HEK293 (cell line): Measurements from ENCODE around the gene GPX4.

Experiments
- CTCF ChIA-PET: fragments of 350-600 bp; formaldehyde crosslinking; extraction: SDS; loops from one replicate; lab custom pipeline; 2021; ENCODE audit warnings: antibody characterized with exemption; lab: Yijun Ruan, JAX
- POLR2A ChIA-PET: fragments of 300-600 bp; formaldehyde crosslinking; extraction: SDS; loops from one replicate; lab custom pipeline; 2020; ENCODE audit warnings: antibody characterized with exemption, inconsistent platforms; lab: Yijun Ruan, JAX
- H3K27ac ChIP-seq: fragments of 200-500 bp; sonication (Bioruptor generic); 2 replicates; pipeline ENCODE4 v1.5.1; 2014; ENCODE audit warnings: low read depth, low read length, control low read depth, inconsistent platforms; ENCODE audit errors: extremely low read depth
- H3K36me3 ChIP-seq, 2 experiments: fragments of 200-500 bp in 1 of 2; sonication (Bioruptor generic) in 1 of 2; 1 replicate in 1 of 2; 2 replicates in 1 of 2; pipeline ENCODE4 v1.5.1; 2014 to 2017; ENCODE audit warnings: inconsistent platforms in 2 of 2, low read length in 2 of 2; ENCODE audit not compliant: control insufficient read depth in 2 of 2, insufficient read depth in 1 of 2
- H3K4me1 ChIP-seq: fragments of 200-500 bp; sonication (Bioruptor generic); 2 replicates; pipeline ENCODE4 v1.5.1; 2014; ENCODE audit warnings: mild to moderate bottlenecking, low read length, inconsistent platforms; ENCODE audit not compliant: control insufficient read depth, insufficient read depth
- H3K4me3 ChIP-seq: 2 replicates; pipeline ENCODE4 v1.5.1; 2011; ENCODE audit warnings: low read depth, mild to moderate bottlenecking, control low read depth, low read length, moderate library complexity
- H3K9me3 ChIP-seq: fragments of 200-500 bp; sonication (Bioruptor generic); 2 replicates; pipeline ENCODE4 v1.5.1; 2014; ENCODE audit warnings: low read depth, low read length, inconsistent platforms; ENCODE audit not compliant: control insufficient read depth, insufficient read depth
- INSM2 ChIP-seq: fragments of 450-650 bp; formaldehyde crosslinking; IDR thresholded peaks from 2 replicates; pipeline ENCODE4 v1.5.1; 2016; ENCODE audit warnings: missing biosample characterization, missing genetic modification characterization
- KLF1 ChIP-seq: fragments of 450-650 bp; formaldehyde crosslinking; IDR thresholded peaks from 2 replicates; pipeline ENCODE4 v1.5.1; 2016; ENCODE audit warnings: missing biosample characterization, missing genetic modification characterization
- PATZ1 ChIP-seq: fragments of 450-650 bp; formaldehyde crosslinking; IDR thresholded peaks from 2 replicates; pipeline ENCODE4 v1.5.1; 2016; ENCODE audit warnings: missing biosample characterization, missing genetic modification characterization
- SALL2 ChIP-seq: fragments of 450-650 bp; formaldehyde crosslinking; IDR thresholded peaks from 2 replicates; pipeline ENCODE4 v1.5.0; 2017; ENCODE audit warnings: missing biosample characterization, mild to moderate bottlenecking, missing genetic modification characterization, borderline replicate concordance
- SCRT2 ChIP-seq: fragments of 450-650 bp; formaldehyde crosslinking; IDR thresholded peaks from 2 replicates; pipeline ENCODE4 v1.5.1; 2016; ENCODE audit warnings: missing biosample characterization, missing genetic modification characterization
- TSHZ1 ChIP-seq: fragments of 450-650 bp; formaldehyde crosslinking; IDR thresholded peaks from 2 replicates; pipeline ENCODE4 v1.5.1; 2016; ENCODE audit warnings: missing biosample characterization, missing genetic modification characterization, borderline replicate concordance
- ZIC2 ChIP-seq: fragments of 450-650 bp; formaldehyde crosslinking; IDR thresholded peaks from 2 replicates; pipeline ENCODE4 v1.5.1; 2016; ENCODE audit warnings: missing biosample characterization, missing genetic modification characterization
- ZNF140 ChIP-seq: fragments of 450-650 bp; formaldehyde crosslinking; IDR thresholded peaks from 2 replicates; pipeline ENCODE4 v1.5.1; 2016; ENCODE audit warnings: missing biosample characterization, missing genetic modification characterization
- ZNF223 ChIP-seq: fragments of 450-650 bp; formaldehyde crosslinking; IDR thresholded peaks from 2 replicates; pipeline ENCODE4 v1.5.1; 2016; ENCODE audit warnings: missing biosample characterization, missing genetic modification characterization
- ZNF26 ChIP-seq: fragments of 450-650 bp; formaldehyde crosslinking; IDR thresholded peaks from 2 replicates; pipeline ENCODE4 v1.5.1; 2016; ENCODE audit warnings: missing biosample characterization, missing genetic modification characterization
- ZNF335 ChIP-seq: fragments of 450-650 bp; formaldehyde crosslinking; conservative IDR thresholded peaks from 2 replicates; pipeline ENCODE4 v1.5.1; 2016; ENCODE audit warnings: missing biosample characterization, missing genetic modification characterization
- ZNF510 ChIP-seq: fragments of 450-650 bp; formaldehyde crosslinking; IDR thresholded peaks from 2 replicates; pipeline ENCODE4 v1.5.1; 2018; ENCODE audit warnings: mild to moderate bottlenecking, missing genetic modification characterization, missing biosample characterization; ENCODE audit not compliant: insufficient replicate concordance
- ZNF600 ChIP-seq: fragments of 450-650 bp; formaldehyde crosslinking; IDR thresholded peaks from 2 replicates; pipeline ENCODE4 v1.5.1; 2016; ENCODE audit warnings: missing biosample characterization, missing genetic modification characterization
- ZNF660 ChIP-seq: fragments of 450-650 bp; IDR thresholded peaks from 2 replicates; pipeline ENCODE4 v1.5.1; 2018; ENCODE audit warnings: missing biosample characterization, mild to moderate bottlenecking, missing genetic modification characterization
- ZNF707 ChIP-seq: fragments of 450-650 bp; formaldehyde crosslinking; IDR thresholded peaks from 2 replicates; pipeline ENCODE4 v1.5.1; 2016; ENCODE audit warnings: missing biosample characterization, missing genetic modification characterization

GPX4 gene

GRCh38 chr19:1087813-1088415 is 15.9 kb upstream of the GPX4 start:
- POLR2A ChIA-PET, result interaction anchor here (0.5 to 1.3 kb wide), 2 partner anchors 57 to 61 kb away, joined by 4 to 5 read pairs; partner anchors contain the start of gene CNN2
- TF ChIP-seq KLF1 (tag by site-specific recombination), result peak; percentile 8; the same call in 1 of the 2 replicates
- TF ChIP-seq ZNF223 (tag by site-specific recombination), result no peak
- 0 out of 2 replicates have a peak, but pooled peaks have one; percentile 28 for TF ChIP-seq ZNF600 (tag by site-specific recombination)
- Histone ChIP-seq H3K27ac (no peak overlapping the region), H3K9me3 (no peaks in the 10 kb centered on the region), H3K4me3 (no peak overlapping the region), H3K36me3 (peaks cover 6 to 53% of the 10 kb centered on the region in 2 experiments; a peak in 2 of 3 replicates), H3K4me1 (no peaks in the 10 kb centered on the region)
- CTCF ChIA-PET, result no interaction called here

GRCh38 chr19:1088416-1089010 is 15.3 kb upstream of the GPX4 start:
- CTCF ChIA-PET, result no interaction called here
- Histone ChIP-seq H3K9me3 (no peaks in the 10 kb centered on the region), H3K4me1 (no peaks in the 10 kb centered on the region), H3K27ac (no peak overlapping the region), H3K4me3 (no peak overlapping the region), H3K36me3 (peaks cover 12 to 59% of the 10 kb centered on the region in 2 experiments; a peak in 2 of 3 replicates)
- TF ChIP-seq ZNF26 (no peak), ZNF510 (tag by site-specific recombination) (no peak), ZNF707 (tag by site-specific recombination) (no peak), ZNF335 (tag by site-specific recombination) (no peak), ZNF140 (tag by site-specific recombination) (no peak), TSHZ1 (no peak), SALL2 (tag by site-specific recombination) (no peak), ZIC2 (0 out of 2 replicates have a peak, but pooled peaks have one; percentile 7), ZNF660 (tag by site-specific recombination) (no peak), PATZ1 (0 out of 2 replicates have a peak, but pooled peaks have one; percentile 25), INSM2 (no peak), SCRT2 (tag by site-specific recombination) (peak; percentile 49; the same call in 1 of the 2 replicates)
- POLR2A ChIA-PET, result no interaction called here
